Measurements from ENCODE around the gene PLOD1.

GRCh38 chr1:11978301-11978700 lies 43.8 kb downstream of the PLOD1 start:
- TF ChIP-seq, protein P1, sequence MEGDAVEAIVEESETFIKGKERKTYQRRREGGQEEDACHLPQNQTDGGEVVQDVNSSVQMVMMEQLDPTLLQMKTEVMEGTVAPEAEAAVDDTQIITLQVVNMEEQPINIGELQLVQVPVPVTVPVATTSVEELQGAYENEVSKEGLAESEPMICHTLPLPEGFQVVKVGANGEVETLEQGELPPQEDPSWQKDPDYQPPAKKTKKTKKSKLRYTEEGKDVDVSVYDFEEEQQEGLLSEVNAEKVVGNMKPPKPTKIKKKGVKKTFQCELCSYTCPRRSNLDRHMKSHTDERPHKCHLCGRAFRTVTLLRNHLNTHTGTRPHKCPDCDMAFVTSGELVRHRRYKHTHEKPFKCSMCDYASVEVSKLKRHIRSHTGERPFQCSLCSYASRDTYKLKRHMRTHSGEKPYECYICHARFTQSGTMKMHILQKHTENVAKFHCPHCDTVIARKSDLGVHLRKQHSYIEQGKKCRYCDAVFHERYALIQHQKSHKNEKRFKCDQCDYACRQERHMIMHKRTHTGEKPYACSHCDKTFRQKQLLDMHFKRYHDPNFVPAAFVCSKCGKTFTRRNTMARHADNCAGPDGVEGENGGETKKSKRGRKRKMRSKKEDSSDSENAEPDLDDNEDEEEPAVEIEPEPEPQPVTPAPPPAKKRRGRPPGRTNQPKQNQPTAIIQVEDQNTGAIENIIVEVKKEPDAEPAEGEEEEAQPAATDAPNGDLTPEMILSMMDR (IDR thresholded peaks at IDR 0.05; ENCODE audit: insufficient read depth, low read length, poor library complexity, severe bottlenecking) = no peak
- no peak for TF ChIP-seq EZH2phosphoT487 (conservative IDR thresholded peaks at IDR 0.05; ENCODE audit: low read length)
